ENCODE results near the gene OR5AS1.
"Not testable (repeated sequence)": the region's sequence is repeated elsewhere in the genome, so short reads cannot be mapped to it uniquely, and the experiment has no call there.

OR5AS1 gene

GRCh38 chr11:56027354-56027753 lies at the start of gene OR5AS1:
Gene OR5AS1, plus strand, starts transcription at chr11:56027654. Its CDS starts 2,765 bp downstream, at chr11:56030419.
- no peak within 1 kb of the TSS for H3K27ac Mint-ChIP-seq
- H3K4me3 Mint-ChIP-seq: no peak within 1 kb of the TSS
- ATAC-seq (no peak), DNase-seq (ENCODE audit: low spot score in 2 of 2) (no peak)
- H3K36me3 Mint-ChIP-seq: no peaks in the 10 kb centered on the region
- peaks cover 19% of the 10 kb centered on the region for H3K9me3 Mint-ChIP-seq
- H3K4me1 Mint-ChIP-seq: no peaks in the 10 kb centered on the region

DNA sequence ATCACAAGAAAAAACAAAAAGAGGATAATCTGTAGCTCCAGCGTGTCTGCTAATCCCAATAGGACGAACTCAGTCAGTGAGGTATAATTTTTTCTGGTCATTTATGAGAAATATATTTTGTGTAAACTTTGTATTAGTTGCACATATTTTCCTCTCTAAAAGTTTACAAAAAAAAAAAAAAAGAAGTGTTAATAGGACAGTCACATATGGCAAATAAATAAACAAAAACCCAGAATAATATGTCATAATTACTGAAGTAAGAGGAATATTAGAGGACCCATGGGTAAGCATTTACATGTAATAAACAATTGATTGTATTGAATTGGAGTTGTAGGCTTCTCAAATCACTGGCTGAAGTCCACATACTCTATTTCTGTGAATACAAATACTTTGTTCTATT lies 32.9 kb upstream of the OR5AS1 start, which contains the start of gene OR5F1:
Gene OR5F1, minus strand, starts transcription at position 101 of the 400 bp plus-strand sequence. Its CDS starts 0 bp downstream, at position 101.
- H3K4me3 Mint-ChIP-seq: no peak within 1 kb of the TSS
- no peaks in the 10 kb centered on the region for H3K36me3 Mint-ChIP-seq
- H3K27ac Mint-ChIP-seq: no peak within 1 kb of the TSS
- ATAC-seq (no peak), DNase-seq (ENCODE audit: low spot score in 2 of 2) (no peak)
- H3K4me1 Mint-ChIP-seq: no peaks in the 10 kb centered on the region
- H3K9me3 Mint-ChIP-seq: peaks cover 22% of the 10 kb centered on the region

- ATAC-seq (no peak), DNase-seq (ENCODE audit: low spot score in 2 of 2) (no peak)
- H3K4me3 Mint-ChIP-seq: no peak overlapping the region
- no peaks in the 10 kb centered on the region for H3K4me1 Mint-ChIP-seq
- no peak overlapping the region for H3K27ac Mint-ChIP-seq
- H3K36me3 Mint-ChIP-seq: no peaks in the 10 kb centered on the region
- peaks cover 18% of the 10 kb centered on the region for H3K9me3 Mint-ChIP-seq
These were observed 16.7 kb upstream of the OR5AS1 start for GRCh38 chr11:56010716-56011115.

DNA sequence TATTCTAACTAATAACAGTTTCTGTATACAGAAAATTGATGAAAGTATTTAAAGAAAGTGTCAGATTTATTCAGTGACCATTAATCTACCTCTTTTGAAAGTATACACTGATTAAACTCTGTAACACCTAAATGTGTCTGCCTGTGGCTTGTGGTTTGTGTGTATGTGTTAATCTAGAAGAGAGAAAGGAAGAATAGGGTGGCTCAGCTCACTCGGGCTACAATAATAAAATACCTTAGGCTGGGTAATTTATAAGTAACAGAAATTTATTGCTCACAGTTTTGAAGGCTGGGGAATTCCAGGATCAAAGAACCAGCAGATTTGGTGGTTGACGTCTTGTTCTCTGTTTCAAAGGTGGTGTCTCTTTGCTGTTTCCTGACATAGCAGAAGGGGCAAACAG lies 13.6 kb upstream of the OR5AS1 start:
- Mint-ChIP-seq H3K36me3 (no peaks in the 10 kb centered on the region), H3K4me3 (no peak overlapping the region), H3K27ac (no peak overlapping the region), H3K4me1 (no peaks in the 10 kb centered on the region), H3K9me3 (peaks cover 24% of the 10 kb centered on the region)
- DNase-seq (ENCODE audit: low spot score in 2 of 2) (no peak), ATAC-seq (no peak)

GRCh38 chr11:56045538-56045937 lies 18.1 kb downstream of the OR5AS1 start:
- peaks cover 10% of the 10 kb centered on the region for H3K9me3 Mint-ChIP-seq
- no peaks in the 10 kb centered on the region for H3K4me1 Mint-ChIP-seq
- no peaks in the 10 kb centered on the region for H3K36me3 Mint-ChIP-seq
- DNase-seq (ENCODE audit: low spot score in 2 of 2) (no peak), ATAC-seq (no peak)
- H3K27ac Mint-ChIP-seq: no peak overlapping the region
- H3K4me3 Mint-ChIP-seq: no peak overlapping the region

- H3K36me3 Mint-ChIP-seq: no peaks in the 10 kb centered on the region
- no peak for DNase-seq (ENCODE audit: low spot score in 2 of 2)
- ATAC-seq: no peak
- H3K4me3 Mint-ChIP-seq: no peak overlapping the region
- H3K4me1 Mint-ChIP-seq: no peaks in the 10 kb centered on the region
- H3K27ac Mint-ChIP-seq: no peak overlapping the region
- peaks cover 18% of the 10 kb centered on the region for H3K9me3 Mint-ChIP-seq
These were observed 21.0 kb downstream of the OR5AS1 start for GRCh38 chr11:56048480-56048879.

- peaks cover 19% of the 10 kb centered on the region for H3K9me3 Mint-ChIP-seq
- no peak overlapping the region for H3K27ac Mint-ChIP-seq
- no peak overlapping the region for H3K4me3 Mint-ChIP-seq
- no peaks in the 10 kb centered on the region for H3K4me1 Mint-ChIP-seq
- ATAC-seq (no peak), DNase-seq (ENCODE audit: low spot score in 2 of 2) (no peak)
- no peaks in the 10 kb centered on the region for H3K36me3 Mint-ChIP-seq
These were observed 22.0 kb downstream of the OR5AS1 start for GRCh38 chr11:56049487-56049886.

DNA sequence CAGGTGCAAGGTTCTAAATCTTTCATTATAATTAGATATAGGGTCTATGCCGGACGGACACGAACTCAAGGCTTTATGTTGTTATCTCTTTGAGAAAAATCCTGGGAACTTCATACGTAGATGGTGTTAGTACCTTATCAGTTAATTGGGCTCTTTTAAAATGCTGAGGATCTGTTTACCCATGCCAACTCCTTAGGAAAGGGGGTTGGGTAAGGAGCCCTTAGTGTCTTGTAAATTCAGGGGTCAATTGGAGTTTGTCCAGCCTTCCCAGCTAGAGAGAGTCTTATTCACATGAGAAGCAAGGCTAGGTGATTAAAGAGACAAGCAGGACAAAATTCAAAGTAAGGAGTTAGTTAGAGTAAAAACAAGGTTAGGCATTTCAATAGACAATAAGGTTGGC lies 28.9 kb downstream of the OR5AS1 start:
- not testable (repeated sequence) for ATAC-seq; H3K27ac Mint-ChIP-seq; H3K4me3 Mint-ChIP-seq; H3K36me3 Mint-ChIP-seq; DNase-seq (ENCODE audit: low spot score in 2 of 2); H3K4me1 Mint-ChIP-seq
- peaks cover 35% of the 10 kb centered on the region for H3K9me3 Mint-ChIP-seq

DNA sequence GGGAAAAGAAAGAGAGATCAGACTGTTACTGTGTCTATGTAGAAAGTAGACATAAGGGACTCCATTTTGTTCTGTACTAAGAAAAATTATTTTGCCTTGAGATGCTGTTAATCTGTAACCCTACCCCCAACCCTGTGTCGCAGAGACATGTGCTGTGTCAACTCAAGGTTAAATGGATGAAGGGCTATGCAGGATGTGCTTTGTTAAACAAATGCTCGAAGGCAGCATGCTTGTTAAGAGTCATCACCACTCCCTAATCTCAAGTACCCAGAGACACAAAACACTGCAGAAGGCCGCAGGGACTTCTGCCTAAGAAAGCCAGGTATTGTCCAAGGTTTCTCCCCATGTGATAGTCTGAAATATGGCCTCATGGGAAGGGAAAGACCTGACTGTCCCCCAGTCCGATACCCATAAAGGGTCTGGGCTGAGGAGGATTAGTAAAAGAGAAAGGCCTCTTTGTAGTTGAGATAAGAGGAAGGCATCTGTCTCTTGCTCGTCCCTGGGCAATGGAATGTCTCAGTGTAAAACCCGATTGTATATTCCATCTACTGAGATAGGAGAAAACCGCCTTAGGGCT lies 30.3 kb downstream of the OR5AS1 start:
- H3K4me1 Mint-ChIP-seq; H3K27ac Mint-ChIP-seq; H3K4me3 Mint-ChIP-seq; DNase-seq (ENCODE audit: low spot score in 2 of 2); H3K36me3 Mint-ChIP-seq; ATAC-seq: not testable (repeated sequence)
- H3K9me3 Mint-ChIP-seq: peaks cover 29% of the 10 kb centered on the region

GRCh38 chr11:56058260-56058780 lies 30.9 kb downstream of the OR5AS1 start:
- peaks cover 29% of the 10 kb centered on the region for H3K9me3 Mint-ChIP-seq
- not testable (repeated sequence) for H3K27ac Mint-ChIP-seq; H3K4me1 Mint-ChIP-seq; DNase-seq (ENCODE audit: low spot score in 2 of 2); ATAC-seq; H3K4me3 Mint-ChIP-seq; H3K36me3 Mint-ChIP-seq

GRCh38 chr11:56066980-56067379 lies 39.5 kb downstream of the OR5AS1 start:
- Mint-ChIP-seq H3K9me3 (peaks cover 18% of the 10 kb centered on the region), H3K4me1 (no peaks in the 10 kb centered on the region), H3K4me3 (no peak overlapping the region), H3K36me3 (no peaks in the 10 kb centered on the region), H3K27ac (no peak overlapping the region)
- DNase-seq (ENCODE audit: low spot score in 2 of 2) (no peak), ATAC-seq (no peak)
